ENCODE measurements around the gene ARSB. TPM values are rescaled to one million over a fixed set of nuclear protein-coding genes. Genes with fewer than 3 reads are reported as not detected.

ARSB gene
- total RNA-seq, 1 donor, result 26.3 TPM

GRCh38 chr5:78747055-78747454 lies 238.1 kb downstream of the ARSB start:
- H3K4me3 ChIP-seq (ENCODE audit: low read depth, low read length), result no peak overlapping the region
- no peak for DNase-seq (ENCODE audit: low read depth)
- no peak for TF ChIP-seq CTCF (IDR thresholded peaks at IDR 0.05; ENCODE audit: insufficient read depth, low read depth, low read length)

DNA sequence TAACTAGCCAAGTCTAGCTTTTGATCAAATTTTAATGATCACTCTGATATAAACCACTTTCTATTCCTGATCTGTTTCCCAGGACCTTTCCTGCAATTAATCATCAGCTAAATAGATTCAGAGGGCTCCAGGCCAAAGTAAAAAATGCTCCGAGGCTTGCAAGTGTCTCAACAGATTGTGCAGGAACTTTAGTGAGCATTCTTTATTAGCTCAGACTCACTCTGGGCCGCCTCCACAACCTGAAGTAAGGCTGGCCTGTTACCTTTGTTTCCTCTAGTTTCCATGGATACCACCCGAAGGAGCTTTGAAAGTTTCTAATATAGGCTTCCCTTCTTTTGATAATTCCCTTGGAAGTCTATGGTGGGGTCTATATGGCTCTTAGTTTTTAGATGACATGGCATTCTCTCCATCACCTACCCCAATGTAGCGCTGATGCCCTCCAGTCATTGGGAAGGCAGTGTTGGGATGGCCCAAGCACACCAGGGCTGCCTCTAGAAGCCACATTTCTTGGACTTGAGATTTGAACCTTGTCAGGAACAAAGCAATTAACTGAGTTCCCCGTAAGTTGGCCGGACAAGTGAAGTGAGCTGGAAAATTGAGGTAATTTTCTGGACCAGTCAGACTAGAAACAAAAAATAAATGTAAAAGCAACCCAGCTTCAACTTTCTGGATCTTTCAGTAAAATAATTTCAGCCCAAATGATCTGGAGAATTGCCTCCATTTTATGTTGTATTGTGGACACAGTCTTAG lies 238.9 kb downstream of the ARSB start:
- TF ChIP-seq CTCF (IDR thresholded peaks at IDR 0.05; ENCODE audit: insufficient read depth, low read depth, low read length), result no peak
- H3K4me3 ChIP-seq (ENCODE audit: low read depth, low read length), result no peak overlapping the region
- DNase-seq (ENCODE audit: low read depth), result no peak

- no peak for TF ChIP-seq CTCF (IDR thresholded peaks at IDR 0.05; ENCODE audit: insufficient read depth, low read depth, low read length)
- DNase-seq (ENCODE audit: low read depth), result no peak
- H3K4me3 ChIP-seq (ENCODE audit: low read depth, low read length), result no peak overlapping the region
Measured at GRCh38 chr5:78744951-78745534, 240.1 kb downstream of the ARSB start.

- no peak for TF ChIP-seq CTCF (IDR thresholded peaks at IDR 0.05; ENCODE audit: insufficient read depth, low read depth, low read length)
- DNase-seq (ENCODE audit: low read depth), result no peak
- no peak overlapping the region for H3K4me3 ChIP-seq (ENCODE audit: low read depth, low read length)
Measured at GRCh38 chr5:78741019-78741418, 244.1 kb downstream of the ARSB start.

GRCh38 chr5:78738693-78739300 lies 246.3 kb downstream of the ARSB start:
- H3K4me3 ChIP-seq (ENCODE audit: low read depth, low read length), result no peak overlapping the region
- DNase-seq (ENCODE audit: low read depth), result no peak
- TF ChIP-seq CTCF (IDR thresholded peaks at IDR 0.05; ENCODE audit: insufficient read depth, low read depth, low read length), result no peak

GRCh38 chr5:78738104-78738503 lies 247.0 kb downstream of the ARSB start:
- no peak for DNase-seq (ENCODE audit: low read depth)
- no peak for TF ChIP-seq CTCF (IDR thresholded peaks at IDR 0.05; ENCODE audit: insufficient read depth, low read depth, low read length)
- no peak overlapping the region for H3K4me3 ChIP-seq (ENCODE audit: low read depth, low read length)

All from fibroblast of villous mesenchyme (primary cell).